Measurements from ENCODE around the gene ARHGEF25. TPM values are rescaled to one million over a fixed set of nuclear protein-coding genes. Genes with fewer than 3 reads are reported as not detected.
"Not testable (repeated sequence)": the region's sequence is repeated elsewhere in the genome, so short reads cannot be mapped to it uniquely, and the experiment has no call there.

ARHGEF25 gene
- total and polyA plus RNA-seq, 2 of the 13 experiments (the other 11 are each of a cell fraction or from before 2014, with no cell fraction given): 11.5 to 12.5 TPM

GRCh38 chr12:57636731-57637130, 25.5 kb downstream of the ARHGEF25 start:
- H3K4me3 ChIP-seq (replicated peaks in 1 of 3; ENCODE audit: insufficient read depth in 1 of 3, low read depth in 2 of 3, low read length in 3 of 3); ATAC-seq; H3K36me3 ChIP-seq (replicated peaks in 1 of 2; ENCODE audit: control insufficient read depth in 1 of 2, insufficient read depth in 2 of 2, low read length in 2 of 2); H3K27ac ChIP-seq (ENCODE audit: extremely low read length, insufficient read depth, low read length); H3K27me3 ChIP-seq (ENCODE audit: control insufficient read depth in 1 of 2, insufficient read depth in 2 of 2, low read length in 2 of 2); H3K9me3 ChIP-seq (ENCODE audit: low read length); CTCF ChIA-PET (ENCODE audit: low intra/inter-chr PET ratio, low total read pairs); POLR2A ChIA-PET; BruUV-seq (replicated peaks); H3K4me2 ChIP-seq (ENCODE audit: low read depth, low read length); H4K20me1 ChIP-seq (ENCODE audit: insufficient read depth, low read length); H3K79me2 ChIP-seq (ENCODE audit: insufficient read depth, low read length); in situ Hi-C loops (cut with HindIII; ENCODE audit: extremely low pct_ligation_motif_present, low pct_unique_long_range_greater_than_20kb); DNase-seq (ENCODE audit: low spot score); H2AFZ ChIP-seq (ENCODE audit: low read length); FAIRE-seq; H3K9ac ChIP-seq (ENCODE audit: insufficient read depth, low read depth, low read length); intact Hi-C loops (cut with micrococcal nuclease; ENCODE audit: unreplicated experiment): not testable (repeated sequence)
- 42% methylated on average over 9 of the region's 9 CpGs for WGBS (ENCODE audit: low lambda C conversion rate)
- H3K4me1 ChIP-seq (ENCODE audit: insufficient read depth, low read length): peaks cover 11% of the 10 kb centered on the region

- Histone ChIP-seq H3K79me2 (ENCODE audit: insufficient read depth, low read length) (no peaks in the 10 kb centered on the region), H3K27ac (ENCODE audit: extremely low read length, insufficient read depth, low read length) (no peak overlapping the region), H2AFZ (ENCODE audit: low read length) (no peak overlapping the region), H3K27me3 (ENCODE audit: control insufficient read depth in 1 of 2, insufficient read depth in 2 of 2, low read length in 2 of 2) (peaks cover 0 to 7% of the 10 kb centered on the region in 2 experiments; a peak in 2 of 5 replicates), H3K9ac (ENCODE audit: insufficient read depth, low read depth, low read length) (no peak overlapping the region), H3K4me1 (ENCODE audit: insufficient read depth, low read length) (peaks cover 5% of the 10 kb centered on the region; the same call in 1 of the 2 replicates), H3K36me3 (replicated peaks in 1 of 2; ENCODE audit: control insufficient read depth in 1 of 2, insufficient read depth in 2 of 2, low read length in 2 of 2) (no peaks in the 10 kb centered on the region), H4K20me1 (ENCODE audit: insufficient read depth, low read length) (no peaks in the 10 kb centered on the region), H3K9me3 (ENCODE audit: low read length) (no peaks in the 10 kb centered on the region), H3K4me3 (replicated peaks in 1 of 3; ENCODE audit: insufficient read depth in 1 of 3, low read depth in 2 of 3, low read length in 3 of 3) (no peak overlapping the region), H3K4me2 (ENCODE audit: low read depth, low read length) (no peak overlapping the region)
- ChIA-PET POLR2A (no interaction called here), CTCF (ENCODE audit: low intra/inter-chr PET ratio, low total read pairs) (no interaction called here)
- TF ChIP-seq DMAP1 (CRISPR knock-in tag; IDR thresholded peaks at IDR 0.05) (no peak), SRSF1 (optimal IDR thresholded peaks at IDR 0.05; ENCODE audit: low read depth, low read length) (no peak), RAD21 (CRISPR knock-in tag; IDR thresholded peaks at IDR 0.05) (no peak), SMARCE1 (IDR thresholded peaks at IDR 0.05; ENCODE audit: borderline replicate concordance) (no peak), ZFYVE20 (CRISPR knock-in tag; IDR thresholded peaks at IDR 0.05; ENCODE audit: borderline replicate concordance, low read depth) (no peak), ZBTB39 (CRISPR knock-in tag; IDR thresholded peaks at IDR 0.05) (no peak), TFE3 (CRISPR knock-in tag; IDR thresholded peaks at IDR 0.05) (no peak), ZNF432 (CRISPR knock-in tag; IDR thresholded peaks at IDR 0.05; ENCODE audit: borderline replicate concordance) (no peak), CAMTA2 (CRISPR knock-in tag; IDR thresholded peaks at IDR 0.05; ENCODE audit: borderline replicate concordance) (no peak), AGO1 (IDR thresholded peaks at IDR 0.05; ENCODE audit: low read depth, low read length, poor library complexity, severe bottlenecking) (no peak)
- no peak for DNase-seq (ENCODE audit: low spot score)
- in situ Hi-C loops (cut with HindIII; ENCODE audit: extremely low pct_ligation_motif_present, low pct_unique_long_range_greater_than_20kb) (no loop called here), intact Hi-C loops (cut with micrococcal nuclease; ENCODE audit: unreplicated experiment) (no loop called here)
- ATAC-seq: no peak
- FAIRE-seq: peak; percentile 4
- WGBS (ENCODE audit: low lambda C conversion rate): 17% methylated on average over 3 of the region's 3 CpGs
- BruUV-seq (replicated peaks): no TSS peak
These were observed 26.1 kb downstream of the ARHGEF25 start for GRCh38 chr12:57637364-57637763.
